Left colon (tissue), 2 donors: Measurements from ENCODE around the gene CDK8. TPM values are rescaled to one million over a fixed set of nuclear protein-coding genes. Genes with fewer than 3 reads are reported as not detected.

Source experiments
- ATAC-seq: fragments of 200-7000 bp; cut with Tn5 transposase; one replicate; pipeline ENCODE4 v1.9.1; 2020; ENCODE audit warnings: mild to moderate bottlenecking, moderate library complexity
- DNase-seq, 2 donors: peaks; one replicate each; pipeline ENCODE4 v3.0.0-alpha.2; 2020
- intact Hi-C, 2 donors: fragments of 100-400 bp; cut with DNase I in 1 of 2; cut with micrococcal nuclease in 1 of 2; formaldehyde crosslinking; loops; one replicate each; pipeline versions ENCODE4 v1.11.2 to v1.14.0; 2022; cut with DNase I, micrococcal nuclease
- total RNA-seq, 2 donors: library from RNA; stranded (reverse); fragmentation: NEBNext Ultra II Directional; extraction: Animal tissue kit (Norgen Biotek cat#: 25700); gene quantifications; one replicate each; pipeline ENCODE4 v1.2.1, GENCODE V29; 2021
- donor health status: DM: no; HTN: no; CAD: no.
- donor health status: DM: yes; HTN: yes; CAD: no.

The CDK8 gene
- total RNA-seq, 2 donors from 2014 or later = 16.5 to 23.0 TPM

DNA sequence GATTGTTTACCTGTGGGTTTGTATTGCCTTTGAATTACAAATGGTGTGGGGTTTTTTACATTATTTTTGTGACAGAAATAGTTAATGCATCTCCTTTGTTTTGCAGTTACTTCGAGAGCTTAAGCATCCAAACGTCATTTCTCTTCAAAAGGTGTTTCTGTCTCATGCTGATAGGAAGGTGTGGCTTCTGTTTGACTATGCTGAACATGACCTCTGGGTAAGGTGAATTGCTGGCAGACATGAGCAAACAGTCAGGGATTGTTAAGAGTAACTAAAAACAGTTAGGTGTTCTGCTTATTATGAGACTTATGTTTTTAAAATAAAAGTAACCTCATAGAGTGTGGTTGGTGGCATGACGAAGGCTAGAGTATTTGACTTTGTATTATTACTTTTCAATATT, 95.0 kb downstream of the CDK8 start:
- intact Hi-C loops = no loop called here
- peak; percentile 84 for ATAC-seq
- DNase-seq = no peak

DNA sequence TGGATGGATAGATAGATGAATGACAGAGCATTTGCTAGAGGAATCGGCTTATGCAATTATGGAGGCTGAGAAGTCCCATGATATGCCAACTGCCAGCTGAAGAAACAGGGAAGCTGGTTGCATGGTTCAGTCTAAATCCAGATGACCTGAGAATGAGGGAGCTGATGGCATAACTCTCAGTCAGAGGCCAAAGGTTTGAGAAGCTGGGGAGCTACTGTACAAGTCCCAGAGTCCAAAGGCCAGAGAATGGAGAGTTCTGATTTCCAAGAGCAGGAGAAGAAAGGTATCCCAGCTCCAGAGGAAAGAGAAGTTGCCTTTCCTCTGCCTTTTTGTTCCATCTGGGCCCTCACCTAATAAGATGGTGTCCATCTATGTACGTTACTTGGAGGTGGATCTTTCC, 108.3 kb downstream of the CDK8 start:
- DNase-seq (no peak), ATAC-seq (no peak)
- intact Hi-C loops = no loop called here

DNA sequence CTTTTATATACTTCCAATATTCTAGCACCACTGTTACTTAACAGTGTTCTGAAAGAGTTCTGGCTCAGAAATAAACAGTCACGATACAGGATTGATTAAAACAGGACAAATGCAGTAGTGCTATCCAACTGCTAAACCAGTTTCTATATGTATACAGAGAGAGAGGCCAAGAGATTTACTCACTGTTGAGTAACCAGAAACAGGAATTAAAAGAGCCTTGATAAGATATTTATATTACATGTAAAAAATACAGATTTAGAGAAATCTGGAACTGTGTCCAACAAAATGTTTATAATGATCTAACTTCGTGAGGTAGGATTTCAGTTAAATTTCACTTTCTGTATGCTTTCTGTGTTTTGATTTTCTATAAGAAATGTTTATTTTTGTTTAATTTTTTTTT, 116.6 kb downstream of the CDK8 start:
- ATAC-seq = no peak
- intact Hi-C loops = no loop called here
- DNase-seq = no peak

DNA sequence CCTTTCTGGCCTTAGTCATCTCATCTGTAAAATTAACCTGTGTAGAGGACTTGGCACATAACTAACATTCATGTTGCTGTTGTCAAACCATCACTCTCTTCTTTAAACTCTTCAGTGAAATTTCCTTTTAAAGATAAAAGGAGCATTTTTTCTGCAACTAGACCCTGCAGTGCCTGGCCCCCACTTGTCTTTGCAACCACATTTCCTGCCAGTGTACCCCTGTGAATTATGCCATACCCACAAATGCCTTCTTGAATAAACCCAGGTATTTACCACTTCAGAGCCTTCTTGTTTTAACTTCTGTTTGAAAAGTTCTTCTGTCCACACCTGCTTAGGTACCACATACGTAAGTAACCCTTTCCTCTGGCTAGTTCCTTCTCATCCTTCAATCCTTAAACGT, 118.8 kb downstream of the CDK8 start:
- DNase-seq = no peak
- intact Hi-C loops = no loop called here
- no peak for ATAC-seq

DNA sequence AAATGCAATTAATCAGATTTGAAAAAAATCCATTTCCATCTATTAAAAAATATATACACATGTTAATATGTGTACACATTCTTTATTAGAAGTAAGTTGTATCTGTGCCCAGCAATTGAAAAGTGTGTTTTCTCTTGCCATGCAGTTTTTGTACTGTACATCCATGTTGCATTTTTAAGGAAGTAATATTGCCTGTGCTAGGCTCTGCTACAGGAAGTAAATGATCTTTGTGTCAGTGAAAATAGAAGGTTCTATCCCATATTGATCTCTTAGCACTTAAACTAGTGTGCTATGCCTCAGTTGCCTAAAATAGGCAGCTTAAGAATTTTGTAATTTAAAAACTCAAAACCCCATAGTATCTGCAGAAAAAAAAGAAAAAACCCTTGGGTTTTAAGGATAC, 122.5 kb downstream of the CDK8 start:
- ATAC-seq (no peak), DNase-seq (no peak)
- intact Hi-C loops = no loop called here

DNA sequence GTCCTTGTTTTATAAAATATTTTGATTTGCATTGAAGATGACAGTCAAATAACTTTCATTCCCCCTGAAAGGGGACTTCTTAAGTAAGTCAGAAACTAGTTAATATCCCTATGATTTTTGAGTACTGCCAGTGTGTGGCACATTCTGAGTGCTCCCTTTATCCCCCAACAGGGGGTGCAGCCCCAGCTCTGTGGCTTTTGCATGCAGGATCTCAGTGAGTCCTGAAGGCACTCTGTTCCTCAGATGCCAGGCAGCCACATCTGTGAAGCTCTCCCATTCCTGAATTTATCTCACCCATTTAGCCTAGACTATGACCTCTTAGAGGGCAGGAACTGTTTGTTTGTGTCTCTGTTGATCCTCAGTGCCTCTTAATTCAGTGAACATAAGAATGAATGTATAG, 123.1 kb downstream of the CDK8 start:
- ATAC-seq = peak; percentile 45
- no peak for DNase-seq
- intact Hi-C loops = no loop called here

DNA sequence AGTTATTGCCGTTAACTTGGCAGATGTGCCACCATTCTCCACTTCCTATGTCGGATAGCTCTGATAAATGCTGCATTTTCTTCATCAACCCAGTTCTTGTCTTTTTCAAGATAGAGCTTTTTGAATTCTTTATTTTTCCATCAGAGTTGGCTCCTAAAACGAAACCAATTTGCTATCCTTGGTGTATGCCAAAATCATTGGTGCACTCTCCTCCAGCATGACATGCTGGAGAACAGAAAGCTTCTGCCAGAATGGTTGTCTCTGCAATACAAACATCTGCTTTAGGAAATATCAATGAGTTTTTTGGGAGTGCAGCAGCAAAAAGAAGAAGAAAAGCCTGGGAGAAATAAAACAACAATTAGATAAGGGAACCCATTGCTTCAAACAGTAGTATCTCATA, 124.2 kb downstream of the CDK8 start:
- ATAC-seq (no peak), DNase-seq (no peak)
- intact Hi-C loops = no loop called here

DNA sequence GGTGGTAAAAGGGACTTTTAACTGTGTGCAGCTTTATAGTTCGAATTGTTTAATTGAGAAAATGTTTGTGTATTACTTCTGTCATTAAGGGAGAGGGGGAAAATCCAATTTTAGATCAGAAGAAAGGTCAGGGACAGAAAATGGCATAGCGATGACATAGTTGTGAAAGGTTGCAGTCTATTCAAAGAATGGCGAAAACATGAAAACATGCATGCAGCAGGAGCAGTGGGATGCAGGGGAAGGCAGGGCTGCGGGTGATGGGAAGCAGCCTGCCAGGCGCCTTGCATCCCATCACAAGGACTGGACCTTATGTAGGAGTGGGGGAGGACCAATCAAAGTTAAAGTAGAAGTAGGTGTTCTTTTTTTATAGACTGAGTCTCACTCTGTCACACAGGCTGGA, 125.9 kb downstream of the CDK8 start:
- ATAC-seq (no peak), DNase-seq (no peak)
- intact Hi-C loops = no loop called here

DNA sequence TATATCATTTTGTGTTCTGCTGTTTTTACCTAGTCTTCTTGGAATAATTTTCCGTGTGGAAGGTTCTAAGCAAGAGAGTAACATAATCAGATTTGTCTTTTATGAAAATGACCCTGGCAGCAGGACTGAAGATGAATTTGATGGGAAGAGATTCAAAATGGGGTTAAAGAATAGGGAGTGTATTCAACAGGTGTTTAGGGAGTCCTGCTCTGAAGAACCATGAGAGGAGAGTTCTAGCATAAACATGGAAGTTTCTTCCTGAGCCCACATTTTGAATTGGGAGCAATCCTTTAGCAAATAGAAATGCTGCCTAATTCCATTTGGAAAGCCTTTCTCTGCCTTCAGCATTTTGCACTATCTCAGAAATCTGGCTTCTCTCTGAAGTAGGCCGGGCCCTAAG, 127.0 kb downstream of the CDK8 start:
- DNase-seq (no peak), ATAC-seq (no peak)
- intact Hi-C loops = no loop called here

DNA sequence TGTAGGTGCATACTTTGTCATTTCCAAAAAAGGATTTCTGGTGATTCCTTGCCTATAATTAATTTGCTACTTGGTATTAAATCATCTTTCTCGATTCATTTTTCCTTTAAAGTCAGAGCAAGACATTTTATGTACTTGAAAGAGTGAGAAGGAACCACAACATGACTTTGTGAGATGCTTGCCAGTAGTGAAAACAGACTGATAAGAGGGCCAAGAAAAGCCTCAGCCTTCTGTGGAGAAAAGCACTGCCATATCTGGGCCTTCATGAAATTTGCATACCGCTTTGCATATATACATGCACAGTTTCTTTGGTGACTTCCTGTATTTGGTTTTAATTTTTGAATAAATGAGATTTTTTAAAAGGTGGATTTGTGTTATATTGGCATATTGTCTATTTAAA, 128.4 kb downstream of the CDK8 start:
- no peak for DNase-seq
- ATAC-seq = no peak
- intact Hi-C loops = no loop called here

DNA sequence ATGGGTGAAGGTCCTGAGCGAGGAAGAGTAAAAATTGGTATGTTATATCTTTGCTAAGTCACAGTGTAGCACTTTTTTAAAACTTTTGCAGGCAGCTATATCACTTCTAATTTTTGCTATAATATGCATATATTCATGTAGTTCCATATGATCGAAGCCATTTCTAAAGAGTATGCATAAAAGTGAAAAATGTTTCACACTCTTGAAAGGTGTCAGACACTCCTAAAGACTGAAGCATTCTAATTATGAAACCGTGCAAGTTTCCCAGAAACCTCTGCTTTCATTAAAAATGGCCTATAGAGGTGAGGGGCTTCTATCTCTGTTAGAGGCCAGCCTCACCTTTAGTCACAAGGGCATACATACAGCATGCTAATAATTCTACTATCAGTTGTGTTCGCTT, 128.9 kb downstream of the CDK8 start:
- DNase-seq (no peak), ATAC-seq (no peak)
- intact Hi-C loops = no loop called here

DNA sequence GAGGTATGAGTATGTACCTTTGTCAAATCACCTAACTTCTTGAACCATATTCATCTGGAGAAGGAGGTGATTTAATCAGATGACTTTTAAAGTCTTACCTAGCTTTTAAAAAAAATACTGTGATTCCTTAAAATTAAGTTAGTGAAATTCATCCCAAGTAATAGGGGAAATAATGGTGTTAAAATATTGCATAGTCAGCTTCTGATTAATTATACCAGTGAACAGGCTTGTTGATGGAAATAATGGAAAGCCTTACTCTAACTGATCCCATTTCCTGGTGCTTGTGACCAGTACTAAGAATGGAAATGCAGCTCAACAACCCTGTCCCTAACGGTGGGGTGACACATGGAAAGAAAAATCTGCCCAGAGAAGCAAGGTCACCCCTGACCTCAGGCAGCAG, 130.7 kb downstream of the CDK8 start:
- no peak for DNase-seq
- no peak for ATAC-seq
- intact Hi-C loops = no loop called here

DNA sequence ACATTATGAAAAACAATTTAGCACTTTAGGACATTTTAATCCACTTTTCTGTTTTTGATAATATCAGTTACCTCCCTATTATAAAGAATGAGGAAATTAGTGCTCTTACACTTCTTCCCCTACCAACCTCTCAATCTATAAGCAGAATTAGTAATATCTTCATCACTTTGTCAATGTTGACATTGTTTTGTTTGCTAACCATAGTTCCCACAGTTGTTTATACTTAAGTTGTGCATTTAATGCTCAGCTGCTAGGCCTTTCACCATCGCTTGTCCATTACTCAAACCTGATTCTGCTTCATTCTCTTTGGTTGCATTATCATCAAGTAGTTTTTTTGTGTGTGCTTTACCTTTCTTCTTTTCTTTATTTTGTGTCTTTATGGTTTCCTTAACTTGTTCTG, 132.1 kb downstream of the CDK8 start:
- ATAC-seq (no peak), DNase-seq (no peak)
- intact Hi-C loops = no loop called here

DNA sequence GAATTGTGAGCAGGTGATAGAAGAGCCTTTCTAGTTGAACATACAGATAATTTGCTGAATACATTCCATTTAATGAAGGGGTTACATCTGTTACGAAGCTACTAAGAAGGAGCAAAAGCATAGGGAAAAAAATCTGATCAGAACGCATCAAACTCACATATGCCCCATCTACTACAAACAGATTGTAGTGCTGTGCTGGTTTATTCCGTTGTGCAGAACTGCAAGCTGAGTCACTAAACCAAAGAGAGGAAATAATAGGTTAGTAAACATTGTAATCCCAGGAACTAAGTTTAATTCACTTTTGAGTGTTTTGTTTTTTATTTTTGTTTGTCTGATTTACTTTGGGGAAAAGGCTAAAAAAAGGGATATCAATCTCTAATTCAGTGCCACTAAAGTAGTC, 136.3 kb downstream of the CDK8 start:
- DNase-seq (no peak), ATAC-seq (no peak)
- intact Hi-C loops = no loop called here

DNA sequence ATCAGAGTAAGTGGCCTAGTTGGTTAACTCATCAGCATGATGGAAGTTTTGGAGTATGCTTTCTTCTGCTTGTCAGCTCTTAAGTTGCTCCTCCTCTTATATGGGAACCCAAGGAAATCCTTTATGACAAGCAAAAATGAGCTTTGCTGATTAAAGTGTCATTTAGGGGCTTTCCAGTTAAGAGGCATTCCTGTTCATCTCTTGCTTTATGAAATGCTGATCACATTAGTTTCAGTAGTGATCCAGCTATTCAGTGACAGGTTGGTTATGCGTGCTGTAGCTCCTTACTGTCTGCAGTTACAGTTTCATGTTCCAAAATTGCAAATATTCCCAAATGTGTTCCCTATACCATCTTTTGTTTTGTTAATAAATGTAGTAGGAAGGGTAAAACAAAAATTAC, 146.6 kb downstream of the CDK8 start:
- intact Hi-C loops = no loop called here
- ATAC-seq = no peak

DNA sequence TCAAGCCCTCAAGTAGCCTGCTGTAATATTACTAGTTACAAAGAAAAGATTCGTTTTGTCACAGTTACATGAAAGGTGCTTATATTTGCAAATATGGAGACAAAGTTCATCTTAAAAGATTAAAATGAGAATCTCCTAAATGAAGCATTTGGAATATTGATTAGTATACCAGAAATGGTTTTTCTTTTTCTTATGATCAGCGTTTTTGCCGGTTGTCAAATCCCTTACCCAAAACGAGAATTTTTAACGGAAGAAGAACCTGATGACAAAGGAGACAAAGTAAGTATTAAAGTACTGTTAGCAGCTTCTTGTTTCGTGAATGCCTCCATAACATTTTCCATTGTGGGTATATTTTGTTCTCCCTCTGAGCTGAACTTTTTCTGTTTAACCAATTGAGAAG, 147.1 kb downstream of the CDK8 start:
- DNase-seq = no peak
- no peak for ATAC-seq
- intact Hi-C loops = no loop called here

More for the DNA sequence above, 146.6 kb downstream of the CDK8 start:
- no peak for DNase-seq

DNA sequence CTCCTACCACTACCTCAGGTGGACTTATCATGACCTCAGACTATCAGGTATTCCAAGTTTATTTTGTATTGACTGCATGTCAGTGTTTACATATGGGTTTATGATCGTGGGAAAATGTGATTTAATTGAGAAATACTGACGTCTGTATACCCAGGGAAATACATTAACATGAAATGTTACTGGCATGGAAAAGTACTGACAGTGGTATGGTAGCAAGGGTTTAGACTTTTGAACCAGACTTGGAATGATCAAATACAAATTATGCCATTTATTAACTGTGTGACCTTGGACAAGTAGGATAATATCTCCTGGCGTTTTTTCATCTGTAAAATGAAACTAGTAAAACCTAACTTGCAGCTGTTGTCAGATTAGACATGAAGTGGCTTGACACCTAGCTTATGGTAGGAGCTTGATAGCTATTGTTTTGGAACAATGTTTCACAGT, 147.7 kb downstream of the CDK8 start:
- DNase-seq (no peak), ATAC-seq (peak; percentile 67)
- intact Hi-C loops = no loop called here

DNA sequence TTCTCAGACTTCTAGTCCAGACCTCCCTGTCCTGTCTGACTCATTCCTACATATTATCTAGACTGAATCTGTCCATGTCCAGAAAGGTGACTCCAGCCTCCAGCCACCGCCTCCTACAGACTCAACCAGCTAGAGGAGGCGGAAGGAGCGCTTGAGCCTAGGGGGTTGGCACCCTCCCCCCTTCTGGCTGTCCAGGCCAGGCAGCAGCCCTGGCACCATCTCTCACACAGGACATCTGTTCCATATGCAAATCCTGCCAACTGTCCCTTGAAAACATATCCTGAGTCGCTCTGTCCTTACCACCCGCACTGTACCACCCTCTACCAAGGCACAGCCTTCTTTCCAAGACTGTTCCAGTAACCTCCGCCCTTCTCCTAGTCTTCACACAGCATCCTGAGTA, 152.9 kb downstream of the CDK8 start:
- intact Hi-C loops = no loop called here
- ATAC-seq = no peak
- DNase-seq = no peak

DNA sequence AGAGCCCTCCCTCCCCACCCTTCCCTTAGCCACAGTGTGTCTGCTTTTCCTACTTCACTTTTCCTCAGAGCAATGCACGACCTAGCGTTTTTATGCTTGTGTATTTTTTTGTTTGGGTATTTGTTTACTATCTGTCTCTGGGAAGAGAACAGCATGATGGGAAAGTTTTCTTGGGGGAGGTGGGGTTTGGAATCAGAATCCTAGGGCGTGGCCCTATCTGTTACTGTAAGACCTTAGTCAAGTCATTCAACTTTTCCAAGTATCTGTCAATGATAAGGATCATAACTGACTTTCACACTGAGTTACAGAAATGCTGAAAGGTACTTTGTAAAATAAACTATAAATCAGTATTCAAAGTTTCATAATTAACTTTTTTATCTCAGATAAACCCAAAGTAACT, 157.3 kb downstream of the CDK8 start:
- no peak for ATAC-seq
- intact Hi-C loops = no loop called here
- no peak for DNase-seq

DNA sequence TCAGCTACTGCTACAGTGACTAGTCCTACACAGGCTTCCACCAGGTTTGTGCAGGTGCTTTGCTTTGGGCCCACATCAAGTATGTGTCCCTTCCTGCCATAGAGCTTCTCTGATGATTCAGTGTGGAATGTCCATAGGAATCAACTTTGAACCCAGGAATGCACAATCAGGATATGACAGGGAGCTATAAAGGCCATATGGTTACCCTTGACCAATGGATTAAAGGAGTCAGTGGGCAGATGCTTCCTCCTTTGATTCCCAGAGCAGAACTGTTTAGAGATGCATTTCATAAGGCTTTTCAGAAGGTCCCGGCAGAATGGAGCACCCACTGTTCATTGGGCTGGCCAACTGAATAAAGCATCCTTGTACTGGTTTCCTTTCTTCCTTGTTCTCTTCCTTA, 158.3 kb downstream of the CDK8 start:
- no peak for DNase-seq
- intact Hi-C loops = no loop called here
- ATAC-seq = peak; percentile 91

DNA sequence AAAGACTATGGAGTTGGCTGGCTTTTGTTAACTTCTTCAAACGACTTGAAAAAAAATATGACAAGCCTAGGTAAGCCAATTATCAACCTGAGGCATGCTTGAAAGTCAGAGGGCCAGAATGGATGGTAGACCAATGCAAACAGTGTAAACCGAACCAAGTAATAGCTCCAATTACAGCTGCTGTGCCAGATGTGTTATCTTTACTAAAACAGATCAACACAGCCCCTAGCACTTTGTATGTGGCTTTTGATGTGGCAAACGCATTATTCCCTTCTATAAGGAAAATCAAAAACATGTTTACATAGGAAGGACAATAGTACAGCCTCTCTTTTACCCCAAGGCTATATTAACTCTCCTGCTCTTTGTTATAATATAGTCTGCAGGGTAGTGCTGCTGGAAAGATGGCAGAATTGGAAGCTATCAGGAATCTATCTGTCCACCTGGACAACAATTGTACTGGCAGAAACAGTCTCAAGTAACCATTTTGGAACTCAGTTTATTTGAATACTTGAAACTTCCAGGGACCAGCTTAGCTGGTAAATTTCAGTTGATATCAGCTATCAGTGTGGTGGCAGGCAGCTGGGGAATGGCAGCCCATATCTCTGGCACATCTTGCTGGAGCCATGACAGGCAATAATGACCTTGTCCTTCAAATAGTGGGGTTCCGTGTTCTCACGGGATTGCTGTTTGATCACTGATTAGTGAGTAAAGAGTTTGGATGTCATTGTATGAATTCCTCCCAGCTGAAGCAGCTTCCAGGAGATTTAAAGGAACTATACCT, 159.2 kb downstream of the CDK8 start:
- DNase-seq (no peak), ATAC-seq (no peak)
- intact Hi-C loops = no loop called here
